ENCODE data around the gene MAT1A.

The MAT1A gene

DNA sequence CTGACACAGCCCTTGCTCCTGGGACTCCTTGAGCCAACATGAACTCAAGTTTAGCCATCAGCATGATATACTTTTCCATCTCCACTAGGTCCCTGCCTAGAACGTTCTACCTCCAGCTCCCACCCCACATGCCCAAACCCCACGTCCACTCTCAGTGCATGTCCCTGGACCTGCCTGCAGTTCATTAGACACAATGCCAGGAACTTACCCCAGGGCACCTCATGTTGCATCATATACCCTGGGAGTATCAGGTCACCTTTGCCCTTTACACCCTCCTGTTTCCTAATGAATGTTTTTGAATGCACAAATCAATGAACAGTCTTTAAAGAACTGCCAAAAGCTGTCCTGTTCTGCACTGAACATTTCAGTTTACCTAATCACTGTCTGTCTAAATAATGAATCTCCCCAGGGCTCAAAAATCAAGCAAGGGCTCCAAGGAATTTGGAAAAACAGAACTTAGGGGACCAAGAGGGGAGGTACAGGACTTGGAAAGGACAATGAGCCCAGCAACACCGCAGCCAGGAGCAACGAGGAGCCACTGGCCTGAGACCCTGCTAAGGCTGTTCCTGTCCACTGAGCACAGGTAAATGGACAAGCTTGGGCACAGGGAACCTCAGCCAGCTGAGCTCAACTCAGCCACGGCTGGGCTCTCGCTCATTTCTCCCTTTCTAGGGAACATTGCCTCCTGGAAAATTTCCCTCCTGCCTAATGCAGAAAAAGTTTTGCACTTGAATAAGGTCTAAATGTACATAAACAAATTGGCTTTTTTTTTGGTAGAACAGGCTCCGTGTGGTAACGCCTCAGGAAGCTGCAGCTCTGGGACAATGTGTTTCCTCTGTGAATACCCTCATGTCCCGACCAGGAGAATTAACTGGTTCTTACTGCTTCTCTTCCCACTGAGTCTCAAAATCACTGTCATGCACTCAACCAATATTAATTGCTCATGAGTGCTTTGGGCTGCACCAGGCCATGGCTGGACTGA lies 7.4 kb downstream of the MAT1A start:
- no peak overlapping the region for H3K27ac ChIP-seq
- TF ChIP-seq, protein P1, sequence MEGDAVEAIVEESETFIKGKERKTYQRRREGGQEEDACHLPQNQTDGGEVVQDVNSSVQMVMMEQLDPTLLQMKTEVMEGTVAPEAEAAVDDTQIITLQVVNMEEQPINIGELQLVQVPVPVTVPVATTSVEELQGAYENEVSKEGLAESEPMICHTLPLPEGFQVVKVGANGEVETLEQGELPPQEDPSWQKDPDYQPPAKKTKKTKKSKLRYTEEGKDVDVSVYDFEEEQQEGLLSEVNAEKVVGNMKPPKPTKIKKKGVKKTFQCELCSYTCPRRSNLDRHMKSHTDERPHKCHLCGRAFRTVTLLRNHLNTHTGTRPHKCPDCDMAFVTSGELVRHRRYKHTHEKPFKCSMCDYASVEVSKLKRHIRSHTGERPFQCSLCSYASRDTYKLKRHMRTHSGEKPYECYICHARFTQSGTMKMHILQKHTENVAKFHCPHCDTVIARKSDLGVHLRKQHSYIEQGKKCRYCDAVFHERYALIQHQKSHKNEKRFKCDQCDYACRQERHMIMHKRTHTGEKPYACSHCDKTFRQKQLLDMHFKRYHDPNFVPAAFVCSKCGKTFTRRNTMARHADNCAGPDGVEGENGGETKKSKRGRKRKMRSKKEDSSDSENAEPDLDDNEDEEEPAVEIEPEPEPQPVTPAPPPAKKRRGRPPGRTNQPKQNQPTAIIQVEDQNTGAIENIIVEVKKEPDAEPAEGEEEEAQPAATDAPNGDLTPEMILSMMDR (conservative IDR thresholded peaks at IDR 0.05): no peak
- no peak for TF ChIP-seq ZFX (IDR thresholded peaks at IDR 0.05)

DNA sequence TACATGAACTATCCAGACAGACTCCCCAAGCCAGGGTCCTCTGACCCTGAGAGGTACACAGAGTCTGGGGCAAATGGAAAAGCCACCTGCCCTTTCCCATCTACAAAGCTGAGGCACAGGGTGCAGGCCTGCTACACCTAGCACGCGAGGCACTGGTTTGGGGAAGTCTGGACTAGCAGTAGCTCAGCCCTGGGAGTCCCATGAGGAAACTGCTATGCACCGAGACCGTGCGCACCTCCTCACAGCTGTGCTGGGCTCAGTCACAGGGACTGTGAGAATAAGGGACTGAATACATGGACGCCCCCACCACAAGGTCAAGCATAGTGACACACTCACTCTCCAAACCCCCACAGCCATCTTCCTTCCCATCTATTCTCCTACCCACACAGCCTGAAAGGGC lies 8.2 kb downstream of the MAT1A start:
- no peak overlapping the region for H3K27ac ChIP-seq
- TF ChIP-seq ZFX (IDR thresholded peaks at IDR 0.05): no peak
- TF ChIP-seq, protein P1 (conservative IDR thresholded peaks at IDR 0.05): no peak

DNA sequence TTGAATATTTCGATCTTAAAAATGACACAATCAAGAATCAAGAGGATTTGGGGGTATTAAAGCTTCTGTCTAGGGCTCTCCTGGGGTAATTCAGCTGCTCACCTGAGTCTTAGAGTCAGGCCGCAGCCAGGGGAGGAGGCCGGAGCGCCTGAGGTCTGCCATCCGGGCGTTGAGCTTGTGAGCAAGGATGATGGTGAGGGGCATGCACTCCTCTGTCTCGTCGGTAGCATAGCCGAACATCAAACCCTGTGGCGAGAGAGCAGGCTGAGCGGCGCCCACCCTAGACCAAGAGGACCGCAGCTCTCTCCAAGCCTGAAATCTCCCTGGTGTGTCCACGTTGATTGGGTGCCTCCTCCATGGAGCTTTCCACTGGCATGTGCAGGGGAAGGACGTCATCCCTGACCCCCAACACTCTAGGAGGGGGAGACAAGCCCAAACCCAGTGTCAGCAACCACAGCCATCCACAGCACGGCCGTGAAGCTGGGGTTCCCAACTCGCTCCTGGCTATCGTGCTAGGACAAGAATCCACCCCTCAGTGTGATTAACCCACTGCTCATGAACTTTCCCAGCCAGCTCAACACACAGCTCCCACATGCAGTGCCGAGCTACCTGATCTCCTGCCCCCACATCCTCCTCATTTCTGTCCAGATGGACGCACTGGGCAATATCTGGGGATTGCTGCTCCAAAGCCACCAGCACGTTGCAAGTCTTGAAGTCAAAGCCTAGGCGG lies 9.2 kb downstream of the MAT1A start:
- TF ChIP-seq, protein P1 (conservative IDR thresholded peaks at IDR 0.05): no peak
- TF ChIP-seq ZFX (IDR thresholded peaks at IDR 0.05): no peak
- H3K27ac ChIP-seq: no peak overlapping the region

DNA sequence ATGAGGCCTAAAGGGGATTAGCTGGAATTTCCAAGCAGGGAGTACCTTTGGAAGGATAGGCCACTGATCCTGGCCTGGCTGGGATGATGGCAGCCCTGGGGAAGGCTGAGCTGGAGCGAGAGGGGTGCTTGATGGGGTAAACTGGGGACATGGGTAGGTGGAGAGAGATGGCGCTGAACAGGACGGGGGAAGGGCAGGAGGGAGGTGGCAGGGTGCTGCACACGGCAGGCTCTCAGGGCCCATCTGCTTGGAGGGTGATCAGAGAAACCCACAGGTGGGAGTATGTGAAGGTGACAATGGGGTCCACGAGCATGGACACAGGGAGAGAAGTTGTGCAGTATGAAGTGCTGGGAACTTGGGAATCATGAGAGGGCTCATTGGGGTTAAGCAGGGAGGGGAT lies 10.3 kb downstream of the MAT1A start:
- no peak for TF ChIP-seq ZFX (IDR thresholded peaks at IDR 0.05)

DNA sequence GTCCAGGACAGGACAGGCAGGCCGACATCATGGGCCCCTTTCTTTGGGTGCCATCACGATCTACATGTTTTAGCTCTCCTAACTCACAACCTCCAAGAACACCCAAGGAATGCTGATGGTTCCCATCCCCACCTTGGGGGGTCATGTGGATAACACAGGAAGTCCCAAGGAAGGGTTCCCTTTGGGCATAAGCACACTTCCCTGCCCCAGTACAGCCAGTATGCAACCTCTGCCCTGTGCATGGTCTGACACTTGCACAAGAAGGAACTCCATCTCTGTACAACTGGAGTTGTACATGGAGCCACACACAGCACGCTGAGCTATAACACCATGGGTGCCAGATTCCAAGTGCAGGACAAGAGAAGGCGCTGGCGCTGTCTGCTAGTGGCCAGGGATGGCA lies 11.0 kb downstream of the MAT1A start:
- H3K27ac ChIP-seq: no peak overlapping the region
- TF ChIP-seq, protein P1 (conservative IDR thresholded peaks at IDR 0.05): no peak
- TF ChIP-seq ZFX (IDR thresholded peaks at IDR 0.05): no peak

More for the DNA sequence above, 10.3 kb downstream of the MAT1A start:
- no peak overlapping the region for H3K27ac ChIP-seq

DNA sequence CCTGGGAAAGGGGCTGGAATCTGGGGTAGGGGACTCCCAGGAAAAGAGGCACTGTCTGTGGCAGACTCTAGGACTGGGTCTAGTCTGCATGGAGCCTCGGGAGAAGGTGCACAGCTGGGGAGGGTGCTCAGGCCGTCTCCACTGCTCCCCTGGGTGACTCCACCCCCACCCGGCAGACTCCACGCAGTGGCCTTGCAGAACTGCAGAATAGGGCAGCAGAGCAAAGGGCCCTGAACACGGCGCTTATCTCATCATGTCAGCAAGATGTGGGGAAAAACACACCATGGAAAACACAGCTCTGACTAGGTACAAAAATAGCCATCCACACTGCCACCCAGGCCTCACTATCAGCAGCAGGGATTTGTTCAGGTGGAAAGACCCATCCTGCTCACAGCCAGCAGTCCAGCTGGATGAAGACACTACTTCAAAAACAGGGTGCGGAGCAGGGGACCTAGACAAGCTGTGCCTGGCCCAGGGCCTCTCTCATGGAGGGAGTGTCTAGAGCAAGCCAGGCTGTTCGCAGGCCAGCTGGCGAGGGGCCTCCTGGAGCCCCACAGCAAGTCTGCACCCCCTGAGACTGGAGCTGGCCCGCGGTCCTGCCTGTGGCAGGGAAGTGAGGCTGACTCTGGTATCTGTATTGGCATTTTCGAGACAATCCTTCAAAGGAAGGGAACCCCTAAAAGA lies 11.7 kb downstream of the MAT1A start:
- no peak overlapping the region for H3K27ac ChIP-seq
- TF ChIP-seq, protein P1 (conservative IDR thresholded peaks at IDR 0.05): no peak
- no peak for TF ChIP-seq ZFX (IDR thresholded peaks at IDR 0.05)

DNA sequence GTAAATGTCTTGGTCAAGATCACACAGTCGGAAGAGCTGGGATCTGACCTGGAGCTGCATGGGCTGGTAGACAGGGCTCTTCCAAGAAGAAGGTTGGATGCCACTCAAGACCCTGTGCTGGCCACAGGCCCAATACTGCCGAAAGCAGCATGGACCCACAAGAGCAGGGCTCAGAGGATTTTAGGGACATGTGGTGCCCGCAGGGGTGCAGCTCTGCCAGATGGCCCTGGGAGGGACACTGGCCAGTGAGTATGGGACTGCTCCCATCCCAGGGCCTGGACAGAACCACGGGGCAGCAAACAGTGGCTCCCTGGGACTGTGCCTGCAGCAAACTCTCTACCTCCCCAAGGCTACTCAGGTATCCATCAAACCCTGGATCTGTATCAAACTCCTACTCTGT lies 12.4 kb downstream of the MAT1A start:
- TF ChIP-seq, protein P1 (conservative IDR thresholded peaks at IDR 0.05): no peak
- TF ChIP-seq ZFX (IDR thresholded peaks at IDR 0.05): no peak
- no peak overlapping the region for H3K27ac ChIP-seq

All from C4-2B (cell line).